Cerebellar nuclear complex (tissue), 1 donor: ENCODE results near the gene SYTL2.
"Not testable (repeated sequence)": the region's sequence is repeated elsewhere in the genome, so short reads cannot be mapped to it uniquely, and the experiment has no call there.

Source experiments
- DNase-seq, 2 experiments: peaks; one replicate each; lab custom pipeline; 2025; lab: John Stamatoyannopoulos, UW

Gene SYTL2

GRCh38 chr11:85685125-85685819, 125.7 kb downstream of the SYTL2 start:
- no peak for DNase-seq

- DNase-seq, result peak in 1 of 2 experiments; percentile 10
These were observed 128.3 kb downstream of the SYTL2 start for GRCh38 chr11:85682330-85683305.

DNA sequence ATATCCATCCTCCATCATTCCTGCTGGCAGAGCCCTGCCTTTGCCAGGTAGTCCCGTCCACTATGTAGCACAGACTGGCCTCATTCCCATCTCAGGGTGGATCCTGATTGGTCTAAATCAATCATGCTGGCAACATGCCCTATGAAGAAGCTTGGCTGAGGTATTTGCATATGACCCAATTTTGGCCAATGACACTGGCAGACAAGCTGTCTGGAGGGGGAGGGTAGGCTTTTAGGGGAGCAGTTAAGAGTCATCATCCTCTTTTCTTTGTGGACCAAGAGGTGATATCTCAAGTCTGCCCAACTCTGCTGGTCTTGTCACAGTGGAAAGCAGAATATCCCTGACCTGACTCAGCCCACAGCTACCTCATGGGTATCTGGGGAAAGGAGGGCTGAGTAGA, 130.0 kb downstream of the SYTL2 start:
- peak; percentile 74 to 89 for DNase-seq

DNA sequence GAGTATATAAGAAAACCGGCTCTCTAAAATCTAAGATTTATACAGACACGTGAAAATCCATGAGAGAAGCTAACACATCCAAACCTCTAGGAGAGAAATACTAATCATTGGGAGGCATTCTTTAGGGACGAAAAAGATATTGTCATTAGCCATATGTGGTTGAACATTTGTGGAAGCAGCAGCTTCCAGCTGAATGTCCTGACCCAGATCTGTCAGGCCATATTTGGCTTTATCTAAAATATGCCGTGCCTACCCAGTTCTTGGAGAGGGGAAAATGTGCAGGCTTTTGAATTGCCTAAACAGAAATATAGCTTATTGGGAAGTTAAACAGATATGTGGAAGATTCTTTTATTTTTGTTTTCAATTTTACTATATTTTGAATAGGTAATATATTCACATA, 131.4 kb downstream of the SYTL2 start:
- DNase-seq, result peak; percentile 46 to 71

DNA sequence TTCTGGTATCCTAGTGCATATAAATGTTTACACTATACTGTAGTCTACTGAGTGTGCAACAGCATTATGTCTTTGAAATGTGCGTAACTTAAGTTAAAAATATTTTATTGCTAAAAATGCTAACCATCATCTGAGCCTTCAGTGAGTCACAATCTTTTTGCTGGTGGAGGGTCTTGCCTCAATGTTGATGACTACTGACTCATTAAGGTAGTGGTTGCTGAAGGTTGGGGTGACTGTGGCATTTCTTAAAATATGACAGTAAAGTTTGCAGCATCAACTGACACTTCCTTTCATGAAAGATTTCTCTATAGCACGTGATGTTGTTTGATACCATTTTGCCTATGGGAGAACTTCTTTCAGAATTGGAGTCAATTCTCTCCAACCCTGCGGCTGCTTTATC, 137.5 kb downstream of the SYTL2 start:
- no peak for DNase-seq

DNA sequence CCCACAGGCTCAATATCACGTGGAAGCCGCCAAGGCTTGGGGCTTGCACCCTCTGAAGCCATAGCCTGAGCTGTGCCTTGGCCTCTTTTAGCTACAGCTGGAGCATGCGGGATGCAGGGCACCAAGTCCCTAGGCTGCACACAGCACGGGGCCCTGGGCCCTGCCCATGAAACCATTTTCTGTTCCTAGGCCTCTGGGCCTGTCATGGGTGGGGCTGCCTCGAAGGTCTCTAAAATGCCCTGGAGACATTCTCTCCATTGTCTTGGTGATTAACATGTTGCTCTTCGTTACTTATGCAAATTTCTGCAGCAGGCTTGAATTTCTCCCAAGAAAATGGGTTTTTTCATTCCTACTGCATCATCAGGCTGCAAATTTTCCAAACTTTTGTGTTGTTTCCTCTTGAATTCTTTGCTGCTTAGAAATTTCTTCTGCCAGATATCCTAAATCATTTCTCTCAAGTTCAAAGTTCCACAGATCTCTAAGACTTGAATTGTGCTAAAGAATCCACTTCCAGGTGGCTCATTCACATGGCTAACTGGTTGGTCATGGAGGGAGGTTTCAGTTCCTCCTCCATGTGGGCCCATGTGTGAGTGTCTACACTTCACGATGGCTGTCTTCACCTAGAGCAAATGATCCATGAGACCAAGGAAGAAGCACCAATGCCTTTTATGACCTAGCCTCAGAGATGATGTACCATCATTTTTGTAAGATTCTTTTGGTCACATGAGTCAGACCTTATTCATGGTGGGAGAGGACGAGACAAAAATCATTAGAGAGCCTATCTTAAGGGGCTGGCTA, 138.6 kb downstream of the SYTL2 start:
- DNase-seq, result no peak

GRCh38 chr11:85670949-85671663, 139.8 kb downstream of the SYTL2 start:
- not testable (repeated sequence) for DNase-seq

GRCh38 chr11:85668157-85668556, 142.8 kb downstream of the SYTL2 start:
- DNase-seq, result no peak

- no peak for DNase-seq
These were observed 144.3 kb downstream of the SYTL2 start for GRCh38 chr11:85666687-85667086.

GRCh38 chr11:85665733-85666132, 145.2 kb downstream of the SYTL2 start:
- DNase-seq, result no peak

DNA sequence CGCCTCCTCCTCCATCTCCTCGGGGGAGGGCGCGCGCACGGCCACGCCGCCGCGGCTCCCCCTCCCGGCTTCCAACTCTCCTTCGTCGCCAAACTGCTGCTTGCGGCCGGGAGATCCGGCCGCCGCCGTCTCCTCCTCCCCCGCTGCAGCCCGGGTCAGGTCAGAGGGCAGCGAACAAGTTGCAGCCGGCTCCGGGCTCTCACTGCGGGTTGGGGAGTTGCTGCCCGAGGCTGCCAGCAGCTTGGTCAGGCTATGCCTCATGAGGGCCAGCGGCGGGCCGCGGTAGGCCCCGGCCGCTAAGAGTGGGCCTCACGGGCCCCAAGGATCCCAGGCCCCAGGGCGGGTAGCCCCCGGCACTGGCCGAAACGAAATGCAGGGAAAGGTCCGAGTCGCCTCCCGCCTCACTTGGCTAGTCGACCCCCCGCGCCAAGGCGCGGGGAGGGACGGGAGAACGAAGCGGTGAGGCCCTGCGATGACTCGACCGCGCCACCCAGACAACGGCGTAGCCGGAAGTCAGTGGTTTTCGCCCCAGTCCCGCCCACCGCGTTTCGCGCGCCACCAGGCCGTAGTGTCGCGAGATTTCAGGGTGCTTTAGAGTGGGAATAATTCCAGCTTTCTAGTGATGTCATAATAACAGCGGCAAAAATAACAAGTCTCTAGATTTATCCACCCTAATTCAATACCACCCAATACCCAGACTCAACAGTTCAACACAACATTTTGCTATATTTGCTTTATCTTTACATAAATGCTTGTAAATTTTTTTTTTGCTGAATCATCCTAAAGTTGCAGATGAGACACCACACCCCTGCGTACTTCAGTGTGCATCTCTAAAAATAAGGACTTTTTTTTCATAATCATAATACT, 146.1 kb downstream of the SYTL2 start, which contains the start of gene CREBZF:
Gene CREBZF (minus strand): TSS at position 515 of the 867 bp plus-strand sequence. CDS start 254 bp downstream, at position 261.
- peak; percentile 45 to 83 for DNase-seq

GRCh38 chr11:85663753-85664614, 147.0 kb downstream of the SYTL2 start:
- peak in 1 of 2 experiments; percentile 14 for DNase-seq

- DNase-seq, result no peak
These were observed 147.7 kb downstream of the SYTL2 start for GRCh38 chr11:85663080-85663752.

DNA sequence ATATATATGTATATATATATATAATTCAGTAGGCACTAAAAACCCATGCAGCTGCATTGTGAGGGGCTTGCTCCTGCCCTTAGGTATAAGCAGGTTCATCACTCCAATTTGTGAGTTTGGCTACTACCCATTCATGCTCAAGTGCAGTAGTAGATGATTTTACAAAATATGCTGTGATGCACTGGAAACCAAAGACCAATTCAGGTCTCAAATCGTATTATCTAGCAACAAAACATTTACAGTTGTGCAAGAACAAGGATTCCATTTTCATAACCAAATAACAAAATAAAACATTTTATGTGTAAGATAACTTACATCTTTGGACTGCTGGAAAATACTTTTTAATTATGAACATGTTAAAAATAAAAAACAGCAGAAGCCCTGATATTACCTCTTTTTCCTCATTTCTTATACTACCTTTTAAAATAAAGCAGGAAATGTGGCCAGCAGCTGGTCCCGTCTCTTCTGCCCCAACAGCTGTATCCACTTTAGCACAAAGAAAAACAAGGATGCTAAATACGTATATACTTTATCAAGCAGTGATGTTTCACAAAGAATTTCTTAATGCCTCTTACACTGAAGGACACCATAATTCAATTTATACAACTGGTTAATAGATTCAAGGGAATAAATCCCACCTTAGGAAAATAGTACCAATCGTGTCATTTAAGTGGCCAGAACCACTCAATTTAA, 148.8 kb downstream of the SYTL2 start:
- DNase-seq, result no peak

DNA sequence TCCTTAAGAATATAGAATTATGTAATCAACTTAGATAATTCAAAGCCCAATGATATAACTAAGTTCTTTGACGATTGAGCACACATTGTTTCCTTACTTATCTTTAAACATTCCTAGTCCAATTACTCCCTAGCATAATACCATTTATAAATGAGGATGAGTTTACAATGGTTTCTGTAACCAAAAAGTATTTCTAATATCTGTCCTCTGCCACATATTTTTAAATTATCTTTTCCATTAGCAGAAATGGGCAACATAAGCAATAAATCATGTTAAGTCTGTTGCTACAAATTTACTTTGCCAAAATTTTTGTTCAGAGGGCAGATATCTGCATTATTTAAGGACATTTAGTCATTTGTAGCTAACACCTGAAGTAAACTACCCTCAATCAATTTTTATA, 152.8 kb downstream of the SYTL2 start:
- no peak for DNase-seq

GRCh38 chr11:85656777-85657176, 154.2 kb downstream of the SYTL2 start:
- no peak for DNase-seq

DNA sequence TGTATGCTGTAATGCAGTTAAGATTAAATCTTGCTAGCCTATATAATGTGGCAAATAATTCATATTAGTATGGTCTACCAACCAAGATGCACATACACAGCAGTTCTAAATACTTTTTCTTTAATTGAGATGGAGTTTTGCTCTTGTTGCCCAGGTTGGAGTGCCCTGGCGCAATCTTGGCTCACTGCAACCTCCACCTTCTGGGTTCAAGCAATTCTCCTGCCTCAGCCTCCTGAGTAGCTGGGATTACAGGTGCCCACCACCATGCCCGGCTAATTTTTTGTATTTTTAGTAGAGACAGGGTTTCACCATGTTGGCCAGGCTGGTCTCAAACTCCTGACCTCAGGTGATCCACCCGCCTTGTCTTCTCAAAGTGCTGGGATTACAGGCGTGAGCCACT, 156.6 kb downstream of the SYTL2 start:
- not testable (repeated sequence) for DNase-seq

DNA sequence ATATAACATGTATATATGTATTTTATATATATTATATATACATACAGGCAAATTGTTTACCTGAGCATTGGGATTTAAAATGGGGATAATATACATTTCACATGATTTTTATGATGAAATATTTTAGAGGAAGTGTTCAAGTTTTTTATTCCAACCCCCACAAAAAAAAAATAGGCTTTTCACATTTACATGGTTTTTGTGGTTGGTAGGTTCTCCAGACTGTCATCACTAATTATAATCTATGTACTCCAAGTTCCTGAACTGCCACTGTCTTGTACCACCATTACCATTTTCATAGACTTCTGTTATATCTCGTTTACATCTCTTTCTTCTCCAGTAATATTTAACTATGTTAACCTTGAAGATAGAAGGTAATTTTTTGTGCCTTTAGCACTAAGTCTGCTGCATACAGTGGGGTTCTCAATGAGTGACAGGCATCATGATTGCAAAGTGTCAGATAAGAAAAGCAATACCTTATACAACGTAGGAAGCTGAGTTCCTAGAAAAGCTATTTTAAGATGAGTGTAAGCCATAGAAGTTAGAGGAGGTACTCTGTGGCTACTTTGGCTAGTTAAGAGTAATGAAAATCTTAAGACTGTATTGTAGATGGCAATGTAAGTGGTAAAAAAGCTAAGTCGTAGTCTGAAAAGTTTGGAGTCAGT, 158.0 kb downstream of the SYTL2 start:
- DNase-seq, result no peak
